Loucy (cell line): ENCODE measurements around the gene DAGLA.

Source experiments
- EZH2phosphoT487 ChIP-seq: fragments of 200-600 bp; IDR thresholded peaks from 2 replicates; pipeline ENCODE4 v1.6.1; 2018; ENCODE audit warnings: antibody characterized with exemption, mild to moderate bottlenecking, moderate library complexity, borderline replicate concordance
- TF ChIP-seq, protein P1 (sequence below): fragments of 200-600 bp; sonication (generic); conservative IDR thresholded peaks from 2 replicates; pipeline ENCODE4 v1.5.1; 2014; ENCODE audit warnings: mild to moderate bottlenecking, antibody characterized with exemption, low read length

DNA sequence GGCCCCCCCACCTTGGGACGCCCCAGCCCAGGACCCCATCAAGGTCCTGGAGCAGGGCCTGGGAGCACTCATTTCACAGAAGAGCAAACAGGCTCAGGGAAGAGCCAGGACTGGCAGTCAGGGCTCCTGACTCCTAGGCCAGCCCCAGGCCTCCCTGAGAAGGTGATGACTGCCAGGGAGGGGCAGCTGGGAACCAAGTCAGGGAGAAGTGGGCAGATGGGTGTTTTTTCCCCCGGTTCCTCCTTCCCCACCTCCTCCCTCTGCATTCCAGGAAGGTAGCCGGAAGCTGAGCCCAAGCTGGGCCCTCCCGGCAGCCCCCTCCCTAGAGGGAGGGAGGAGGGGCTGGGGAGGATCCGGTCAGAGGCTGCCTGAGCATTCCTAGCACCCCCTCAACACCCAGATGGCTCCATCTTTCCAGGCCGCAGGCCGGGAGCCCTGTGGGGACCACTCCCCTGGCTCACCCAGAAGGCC, 91.8 kb downstream of the DAGLA start:
- TF ChIP-seq, protein P1, sequence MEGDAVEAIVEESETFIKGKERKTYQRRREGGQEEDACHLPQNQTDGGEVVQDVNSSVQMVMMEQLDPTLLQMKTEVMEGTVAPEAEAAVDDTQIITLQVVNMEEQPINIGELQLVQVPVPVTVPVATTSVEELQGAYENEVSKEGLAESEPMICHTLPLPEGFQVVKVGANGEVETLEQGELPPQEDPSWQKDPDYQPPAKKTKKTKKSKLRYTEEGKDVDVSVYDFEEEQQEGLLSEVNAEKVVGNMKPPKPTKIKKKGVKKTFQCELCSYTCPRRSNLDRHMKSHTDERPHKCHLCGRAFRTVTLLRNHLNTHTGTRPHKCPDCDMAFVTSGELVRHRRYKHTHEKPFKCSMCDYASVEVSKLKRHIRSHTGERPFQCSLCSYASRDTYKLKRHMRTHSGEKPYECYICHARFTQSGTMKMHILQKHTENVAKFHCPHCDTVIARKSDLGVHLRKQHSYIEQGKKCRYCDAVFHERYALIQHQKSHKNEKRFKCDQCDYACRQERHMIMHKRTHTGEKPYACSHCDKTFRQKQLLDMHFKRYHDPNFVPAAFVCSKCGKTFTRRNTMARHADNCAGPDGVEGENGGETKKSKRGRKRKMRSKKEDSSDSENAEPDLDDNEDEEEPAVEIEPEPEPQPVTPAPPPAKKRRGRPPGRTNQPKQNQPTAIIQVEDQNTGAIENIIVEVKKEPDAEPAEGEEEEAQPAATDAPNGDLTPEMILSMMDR: no peak
- TF ChIP-seq EZH2phosphoT487: no peak
